Liver (tissue), 3 donors: ENCODE measurements around the gene PLB1.

Experiments
- CTCF ChIP-seq: fragments of 150-350 bp; IDR thresholded peaks from 2 replicates; pipeline ENCODE4 v1.5.1; 2017; ENCODE audit warnings: improper control_type of control experiment, low read depth, low read length; ENCODE audit not compliant: missing input control
- FOXA1 ChIP-seq: IDR thresholded peaks from 2 replicates; pipeline ENCODE4 v1.6.1; 2016; ENCODE audit warnings: antibody characterized with exemption
- GABPA ChIP-seq, 2 donors: IDR thresholded peaks in 1 of 2; conservative IDR thresholded peaks in 1 of 2; 2 replicates each; pipeline ENCODE4 v1.6.1; 2016; ENCODE audit warnings: antibody characterized with exemption in 2 of 2, mild to moderate bottlenecking in 1 of 2, moderate library complexity in 1 of 2
- HNF4G ChIP-seq: IDR thresholded peaks from 2 replicates; pipeline ENCODE4 v1.6.1; 2016; ENCODE audit warnings: antibody characterized with exemption
- JUND ChIP-seq, 2 donors: IDR thresholded peaks; 2 replicates each; pipeline ENCODE4 v1.6.1; 2016; ENCODE audit warnings: antibody characterized with exemption in 2 of 2
- MAX ChIP-seq: IDR thresholded peaks from 2 replicates; pipeline ENCODE4 v1.6.1; 2016; ENCODE audit warnings: antibody characterized with exemption
- RAD21 ChIP-seq, 2 donors: IDR thresholded peaks; 2 replicates each; pipeline ENCODE4 v1.6.1; 2016; ENCODE audit warnings: antibody characterized with exemption in 2 of 2, mild to moderate bottlenecking in 2 of 2
- REST ChIP-seq: IDR thresholded peaks from 2 replicates; pipeline ENCODE4 v1.6.1; 2016; ENCODE audit warnings: antibody characterized with exemption, mild to moderate bottlenecking
- SP1 ChIP-seq: IDR thresholded peaks from 2 replicates; pipeline ENCODE4 v1.6.1; 2018; ENCODE audit warnings: antibody characterized with exemption, mild to moderate bottlenecking
- TAF1 ChIP-seq: conservative IDR thresholded peaks from 2 replicates; pipeline ENCODE4 v1.6.1; 2016; ENCODE audit warnings: antibody characterized with exemption, mild to moderate bottlenecking
- YY1 ChIP-seq: IDR thresholded peaks from 2 replicates; pipeline ENCODE4 v1.6.1; 2016; ENCODE audit warnings: antibody characterized with exemption, mild to moderate bottlenecking
- TF ChIP-seq, protein P1 (sequence below): IDR thresholded peaks from 2 replicates; pipeline ENCODE4 v1.6.1; 2016; ENCODE audit warnings: antibody characterized with exemption
- donor health status: healthy.
- donor health status: healthy.

- TF ChIP-seq TAF1 (no peak), REST (no peak), CTCF (no peak), FOXA1 (no peak), JUND (IDR thresholded peaks at IDR 0.05) (no peak), RAD21 (IDR thresholded peaks at IDR 0.05) (no peak), MAX (no peak), YY1 (no peak), GABPA (IDR thresholded peaks at IDR 0.05 in 1 of 2, conservative IDR thresholded peaks at IDR 0.05 in 1 of 2) (no peak), HNF4G (no peak), SP1 (no peak)
- TF ChIP-seq, protein P1, sequence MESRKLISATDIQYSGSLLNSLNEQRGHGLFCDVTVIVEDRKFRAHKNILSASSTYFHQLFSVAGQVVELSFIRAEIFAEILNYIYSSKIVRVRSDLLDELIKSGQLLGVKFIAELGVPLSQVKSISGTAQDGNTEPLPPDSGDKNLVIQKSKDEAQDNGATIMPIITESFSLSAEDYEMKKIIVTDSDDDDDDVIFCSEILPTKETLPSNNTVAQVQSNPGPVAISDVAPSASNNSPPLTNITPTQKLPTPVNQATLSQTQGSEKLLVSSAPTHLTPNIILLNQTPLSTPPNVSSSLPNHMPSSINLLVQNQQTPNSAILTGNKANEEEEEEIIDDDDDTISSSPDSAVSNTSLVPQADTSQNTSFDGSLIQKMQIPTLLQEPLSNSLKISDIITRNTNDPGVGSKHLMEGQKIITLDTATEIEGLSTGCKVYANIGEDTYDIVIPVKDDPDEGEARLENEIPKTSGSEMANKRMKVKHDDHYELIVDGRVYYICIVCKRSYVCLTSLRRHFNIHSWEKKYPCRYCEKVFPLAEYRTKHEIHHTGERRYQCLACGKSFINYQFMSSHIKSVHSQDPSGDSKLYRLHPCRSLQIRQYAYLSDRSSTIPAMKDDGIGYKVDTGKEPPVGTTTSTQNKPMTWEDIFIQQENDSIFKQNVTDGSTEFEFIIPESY, result no peak
These were observed 46.8 kb upstream of the PLB1 start for GRCh38 chr2:28449126-28449487.
